Endodermal cell (in vitro differentiated cells): Measurements from ENCODE around the gene PRIM2. TPM values are rescaled to one million over a fixed set of nuclear protein-coding genes. Genes with fewer than 3 reads are reported as not detected.
"Not testable (repeated sequence)": the region's sequence is repeated elsewhere in the genome, so short reads cannot be mapped to it uniquely, and the experiment has no call there.

Experiments used
- DNase-seq: peaks from one replicate; pipeline ENCODE4 v3.0.0-alpha.2; 2017
- H3K27ac ChIP-seq: 2 replicates; pipeline ENCODE4 v1.5.1; 2013; ENCODE audit warnings: mild to moderate bottlenecking, low read depth, low read length, moderate library complexity
- H3K27me3 ChIP-seq: 2 replicates; pipeline ENCODE4 v1.6.1; 2013; ENCODE audit warnings: mild to moderate bottlenecking, low read length, moderate library complexity; ENCODE audit not compliant: insufficient read depth, control insufficient read depth, poor library complexity, severe bottlenecking
- H3K36me3 ChIP-seq: 2 replicates; pipeline ENCODE4 v1.7.0; 2013; ENCODE audit warnings: mild to moderate bottlenecking, low read length, moderate library complexity; ENCODE audit not compliant: control insufficient read depth, insufficient read depth
- H3K4me1 ChIP-seq: one replicate; pipeline ENCODE4 v1.7.0; 2013; ENCODE audit warnings: low read length; ENCODE audit not compliant: control insufficient read depth, insufficient read depth
- H3K4me3 ChIP-seq: 2 replicates; pipeline ENCODE4 v1.5.1; 2013; ENCODE audit warnings: mild to moderate bottlenecking, low read length, moderate library complexity
- H3K9ac ChIP-seq: 2 replicates; pipeline ENCODE4 v1.6.1; 2013; ENCODE audit warnings: mild to moderate bottlenecking, low read length, moderate library complexity; ENCODE audit not compliant: poor library complexity, severe bottlenecking; ENCODE audit errors: extremely low read depth
- H3K9me3 ChIP-seq: 2 replicates; pipeline ENCODE4 v1.6.1; 2013; ENCODE audit warnings: mild to moderate bottlenecking, low read length, moderate library complexity; ENCODE audit not compliant: control insufficient read depth
- H3K27ac Mint-ChIP-seq: 2 replicates; pipeline ENCODE4 v1.8.0; 2020; ENCODE audit warnings: mixed read lengths
- H3K27me3 Mint-ChIP-seq: 2 replicates; pipeline ENCODE4 v1.8.0; 2021; ENCODE audit warnings: mild to moderate bottlenecking, mixed read lengths; ENCODE audit not compliant: insufficient read depth
- H3K36me3 Mint-ChIP-seq: 2 replicates; pipeline ENCODE4 v1.8.0; 2020; ENCODE audit warnings: low read depth, mixed read lengths
- H3K4me1 Mint-ChIP-seq: 2 replicates; pipeline ENCODE4 v1.8.0; 2020; ENCODE audit warnings: mixed read lengths
- H3K4me3 Mint-ChIP-seq: 2 replicates; pipeline ENCODE4 v1.8.0; 2020; ENCODE audit warnings: mild to moderate bottlenecking, moderate library complexity, mixed read lengths
- H3K9me3 Mint-ChIP-seq: 2 replicates; pipeline ENCODE4 v1.8.0; 2020; ENCODE audit warnings: mild to moderate bottlenecking, mixed read lengths
- WGBS, 2 experiments: methylation state at CpG; one replicate each; pipeline versions ENCODE4 v1.1.5 to v1.1.7; 2013; ENCODE audit warnings: missing lambda C conversion rate in 2 of 2, mixed read lengths in 1 of 2; ENCODE audit not compliant: insufficient coverage in 1 of 2, insufficient read length in 1 of 2; 5-methylcytosine and 5-hydroxymethylcytosine counted together
- total RNA-seq, 2 donors: library from RNA; stranded (reverse); fragmentation: NEBNext Ultra II Directional in 1 of 2; extraction: Animal tissue kit (Norgen Biotek cat#: 25700) in 1 of 2; gene quantifications; 2 replicates in 1 of 2; 3 replicates in 1 of 2; pipeline ENCODE4 v1.2.1, GENCODE V29; 2021
- TF ChIP-seq, protein P1 (sequence below): fragments of 200-600 bp; sonication (generic); conservative IDR thresholded peaks from 2 replicates; pipeline ENCODE4 v1.5.0; 2021; ENCODE audit warnings: antibody characterized with exemption, mild to moderate bottlenecking

The PRIM2 gene
- total RNA-seq, 2 donors from 2014 or later: 30.9 to 43.1 TPM

DNA sequence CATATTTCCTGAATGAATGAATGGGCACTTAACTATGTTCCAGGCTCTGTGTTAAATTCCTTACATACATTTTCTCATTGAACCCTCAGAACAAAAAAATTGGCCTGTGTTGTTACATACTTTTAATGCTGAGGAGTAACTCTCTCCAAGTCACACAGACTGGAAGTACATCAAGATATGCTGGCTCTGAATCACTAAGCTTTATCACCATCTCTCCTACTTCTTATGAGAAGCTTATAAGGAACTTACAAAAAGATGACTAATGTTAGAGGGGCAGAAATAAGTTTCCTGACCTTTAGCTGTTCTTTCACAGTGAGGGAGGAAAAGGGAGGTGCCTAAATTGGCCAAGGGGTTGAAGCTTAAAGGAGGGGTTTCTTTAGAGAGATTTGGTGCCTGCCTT is 350.7 kb downstream of the PRIM2 start:
- not testable (repeated sequence) for H3K36me3 ChIP-seq, H3K4me3 Mint-ChIP-seq, H3K4me3 ChIP-seq, DNase-seq, H3K36me3 Mint-ChIP-seq, H3K27ac ChIP-seq, H3K9me3 ChIP-seq, H3K4me1 ChIP-seq, H3K27me3 Mint-ChIP-seq, H3K27me3 ChIP-seq, H3K9ac ChIP-seq, H3K27ac Mint-ChIP-seq, H3K9me3 Mint-ChIP-seq
- H3K4me1 Mint-ChIP-seq: peaks cover 23% of the 10 kb centered on the region

DNA sequence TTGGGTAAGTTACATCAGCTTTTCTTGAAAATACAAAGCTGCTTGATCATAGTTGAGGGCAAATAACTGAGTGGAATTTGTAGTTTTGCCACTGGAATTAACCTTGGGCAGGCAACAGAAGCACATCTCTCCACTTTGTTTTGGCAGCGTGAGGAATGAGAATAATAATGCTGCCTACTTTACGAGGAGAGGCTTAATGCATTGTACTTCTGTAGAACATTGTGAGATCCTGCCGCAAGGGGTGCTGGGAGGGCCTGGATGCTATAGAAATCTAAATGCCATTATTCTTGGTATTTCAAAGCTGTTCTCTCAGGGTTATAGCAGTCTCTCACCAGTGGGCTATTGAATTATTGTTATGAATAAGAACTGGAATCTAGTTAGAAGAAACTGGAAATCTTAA is 353.8 kb downstream of the PRIM2 start:
- H3K27ac ChIP-seq: not testable (repeated sequence)
- WGBS, 2 experiments: 80 to 92% methylated on average over 1 to 3 of the region's 3 CpGs

DNA sequence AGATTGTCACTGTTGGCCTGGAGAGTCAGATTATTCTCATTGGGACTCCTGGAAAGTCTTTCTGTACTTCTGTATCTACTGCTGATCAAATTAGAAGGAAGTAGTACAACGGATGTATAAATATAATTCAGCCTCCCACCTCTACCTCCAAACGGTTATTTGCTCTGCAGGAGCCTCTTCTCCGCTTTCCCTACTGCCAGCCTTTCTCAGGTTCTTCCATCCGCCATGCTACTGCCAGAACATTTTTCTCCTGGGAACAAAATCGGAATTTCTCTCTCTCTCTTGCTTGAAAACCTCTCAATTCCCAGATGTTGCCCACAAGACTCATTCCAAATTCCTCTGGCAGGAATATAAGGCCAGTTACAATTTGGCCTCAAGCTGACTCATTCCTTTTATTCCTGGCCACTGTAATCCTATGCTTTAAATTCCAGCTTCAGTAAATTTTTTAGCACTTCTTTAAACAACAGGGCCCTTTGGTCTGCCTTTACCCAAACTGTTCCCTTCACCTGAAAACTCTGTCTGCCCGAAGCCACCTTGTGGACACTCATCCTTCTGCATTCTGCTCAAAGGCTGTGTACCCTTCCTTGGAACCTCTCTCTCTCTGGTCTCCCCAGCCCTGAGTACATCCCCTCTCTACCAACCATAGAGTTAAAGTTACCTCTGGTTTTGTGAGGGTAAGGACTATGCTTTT is 354.7 kb downstream of the PRIM2 start:
- peaks cover 12% of the 10 kb centered on the region for H3K4me1 Mint-ChIP-seq
- H3K27me3 Mint-ChIP-seq, H3K4me3 ChIP-seq, H3K27ac ChIP-seq, H3K27ac Mint-ChIP-seq, H3K36me3 Mint-ChIP-seq, H3K9me3 Mint-ChIP-seq, H3K4me1 ChIP-seq, H3K27me3 ChIP-seq, H3K9ac ChIP-seq, H3K4me3 Mint-ChIP-seq, H3K36me3 ChIP-seq, H3K9me3 ChIP-seq: not testable (repeated sequence)
- WGBS, 2 experiments: 88 to 96% methylated on average over 3 to 6 of the region's 6 CpGs
- DNase-seq: peak; percentile 81
- TF ChIP-seq, protein P1, sequence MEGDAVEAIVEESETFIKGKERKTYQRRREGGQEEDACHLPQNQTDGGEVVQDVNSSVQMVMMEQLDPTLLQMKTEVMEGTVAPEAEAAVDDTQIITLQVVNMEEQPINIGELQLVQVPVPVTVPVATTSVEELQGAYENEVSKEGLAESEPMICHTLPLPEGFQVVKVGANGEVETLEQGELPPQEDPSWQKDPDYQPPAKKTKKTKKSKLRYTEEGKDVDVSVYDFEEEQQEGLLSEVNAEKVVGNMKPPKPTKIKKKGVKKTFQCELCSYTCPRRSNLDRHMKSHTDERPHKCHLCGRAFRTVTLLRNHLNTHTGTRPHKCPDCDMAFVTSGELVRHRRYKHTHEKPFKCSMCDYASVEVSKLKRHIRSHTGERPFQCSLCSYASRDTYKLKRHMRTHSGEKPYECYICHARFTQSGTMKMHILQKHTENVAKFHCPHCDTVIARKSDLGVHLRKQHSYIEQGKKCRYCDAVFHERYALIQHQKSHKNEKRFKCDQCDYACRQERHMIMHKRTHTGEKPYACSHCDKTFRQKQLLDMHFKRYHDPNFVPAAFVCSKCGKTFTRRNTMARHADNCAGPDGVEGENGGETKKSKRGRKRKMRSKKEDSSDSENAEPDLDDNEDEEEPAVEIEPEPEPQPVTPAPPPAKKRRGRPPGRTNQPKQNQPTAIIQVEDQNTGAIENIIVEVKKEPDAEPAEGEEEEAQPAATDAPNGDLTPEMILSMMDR: peak; percentile 73

More for the DNA sequence above, 353.8 kb downstream of the PRIM2 start:
- not testable (repeated sequence) for DNase-seq, H3K4me1 ChIP-seq, H3K4me3 ChIP-seq, H3K9me3 Mint-ChIP-seq, H3K9me3 ChIP-seq, H3K27me3 ChIP-seq, H3K36me3 Mint-ChIP-seq, H3K27me3 Mint-ChIP-seq, H3K36me3 ChIP-seq, H3K9ac ChIP-seq, H3K4me3 Mint-ChIP-seq
- peak overlapping the region; percentile 3 for H3K27ac Mint-ChIP-seq
- peaks cover 13% of the 10 kb centered on the region for H3K4me1 Mint-ChIP-seq

DNA sequence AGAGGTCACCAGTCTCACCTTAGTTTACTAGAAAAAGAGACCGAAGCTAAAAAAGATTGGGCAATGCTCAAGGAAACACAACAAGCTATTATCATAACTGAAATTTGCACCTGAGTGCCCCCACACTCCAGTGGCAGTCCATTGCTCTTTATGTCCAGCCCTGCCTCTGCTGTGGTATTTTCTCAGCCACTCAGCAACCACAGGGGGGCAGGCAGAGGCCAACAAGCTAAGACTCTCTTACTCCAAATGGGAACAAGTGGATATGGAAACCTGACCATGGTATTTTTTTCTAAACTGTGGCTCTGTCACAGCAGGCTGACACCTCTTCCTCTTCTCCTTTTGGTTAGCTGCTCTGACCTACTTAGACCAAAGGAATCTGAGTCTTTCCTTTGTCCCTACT is 355.9 kb downstream of the PRIM2 start:
- DNase-seq: peak; percentile 77
- WGBS, 2 experiments: 80 to 87% methylated on average over 1 of the region's 1 CpG
- H3K27ac Mint-ChIP-seq, H3K27me3 Mint-ChIP-seq, H3K27ac ChIP-seq, H3K4me1 Mint-ChIP-seq, H3K9me3 ChIP-seq, H3K27me3 ChIP-seq, H3K4me3 Mint-ChIP-seq, H3K36me3 Mint-ChIP-seq, H3K36me3 ChIP-seq, H3K4me1 ChIP-seq, H3K9ac ChIP-seq, H3K4me3 ChIP-seq, H3K9me3 Mint-ChIP-seq: not testable (repeated sequence)
- TF ChIP-seq, protein P1: peak; percentile 58

DNA sequence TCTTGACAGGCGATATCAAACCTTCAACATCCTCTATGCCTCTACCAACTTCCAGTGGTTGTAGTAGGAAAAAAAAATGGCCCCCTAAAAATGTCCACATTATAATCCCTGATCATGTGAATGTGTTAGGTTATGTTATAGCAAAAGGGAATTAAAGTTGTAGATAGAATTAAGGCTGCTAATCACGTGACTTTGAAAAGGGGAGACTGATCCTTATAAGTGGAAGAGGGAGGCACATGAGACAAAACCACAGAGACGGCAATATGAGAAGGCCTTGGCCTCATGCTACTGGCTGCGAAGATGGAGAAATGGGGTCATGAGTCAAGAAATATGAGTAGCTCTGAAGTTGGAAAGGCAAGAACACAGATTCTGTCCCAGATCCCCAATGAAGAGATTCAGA is 358.0 kb downstream of the PRIM2 start:
- not testable (repeated sequence) for H3K27ac Mint-ChIP-seq, H3K27me3 ChIP-seq, H3K4me1 Mint-ChIP-seq, H3K9ac ChIP-seq, H3K4me1 ChIP-seq, H3K27ac ChIP-seq, H3K9me3 Mint-ChIP-seq, H3K36me3 Mint-ChIP-seq, H3K9me3 ChIP-seq, H3K36me3 ChIP-seq, DNase-seq, H3K27me3 Mint-ChIP-seq, H3K4me3 Mint-ChIP-seq, H3K4me3 ChIP-seq
- 93 to 100% methylated on average over 3 of the region's 4 CpGs for WGBS, 2 experiments

DNA sequence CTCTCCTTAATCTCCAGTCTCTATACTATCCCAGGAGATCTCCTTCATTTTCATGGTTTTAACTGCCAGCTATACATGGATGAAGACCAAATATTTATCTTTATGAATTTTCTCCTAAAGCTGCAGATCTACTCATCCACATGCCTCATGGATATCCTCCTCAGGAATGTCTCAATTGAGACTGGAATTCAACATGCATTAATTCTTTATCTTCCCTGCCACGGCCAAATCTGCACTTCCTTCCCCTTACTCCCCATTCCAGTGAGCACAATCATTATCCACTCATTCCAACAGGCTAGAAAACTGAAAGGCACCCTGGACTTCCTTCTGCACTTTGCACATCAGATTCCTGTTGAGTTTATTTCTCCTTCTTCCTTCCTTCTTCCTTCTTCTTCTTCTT is 379.0 kb downstream of the PRIM2 start:
- WGBS, 2 experiments: no CpG with 5 or more reads among the region's 1 CpG

More for the DNA sequence above, 379.0 kb downstream of the PRIM2 start:
- H3K36me3 ChIP-seq, H3K4me3 Mint-ChIP-seq, H3K36me3 Mint-ChIP-seq, H3K27ac Mint-ChIP-seq, H3K4me1 Mint-ChIP-seq, H3K27me3 Mint-ChIP-seq, H3K27ac ChIP-seq, H3K4me1 ChIP-seq, H3K9me3 ChIP-seq, DNase-seq, H3K9ac ChIP-seq, H3K27me3 ChIP-seq, H3K4me3 ChIP-seq: not testable (repeated sequence)
- peaks cover 42% of the 10 kb centered on the region for H3K9me3 Mint-ChIP-seq
